ENCODE results near the gene CAMK1D. TPM values are rescaled to one million over a fixed set of nuclear protein-coding genes. Genes with fewer than 3 reads are reported as not detected.

CAMK1D gene
- total RNA-seq, 1 experiment from 2014 or later, result 10.2 TPM

DNA sequence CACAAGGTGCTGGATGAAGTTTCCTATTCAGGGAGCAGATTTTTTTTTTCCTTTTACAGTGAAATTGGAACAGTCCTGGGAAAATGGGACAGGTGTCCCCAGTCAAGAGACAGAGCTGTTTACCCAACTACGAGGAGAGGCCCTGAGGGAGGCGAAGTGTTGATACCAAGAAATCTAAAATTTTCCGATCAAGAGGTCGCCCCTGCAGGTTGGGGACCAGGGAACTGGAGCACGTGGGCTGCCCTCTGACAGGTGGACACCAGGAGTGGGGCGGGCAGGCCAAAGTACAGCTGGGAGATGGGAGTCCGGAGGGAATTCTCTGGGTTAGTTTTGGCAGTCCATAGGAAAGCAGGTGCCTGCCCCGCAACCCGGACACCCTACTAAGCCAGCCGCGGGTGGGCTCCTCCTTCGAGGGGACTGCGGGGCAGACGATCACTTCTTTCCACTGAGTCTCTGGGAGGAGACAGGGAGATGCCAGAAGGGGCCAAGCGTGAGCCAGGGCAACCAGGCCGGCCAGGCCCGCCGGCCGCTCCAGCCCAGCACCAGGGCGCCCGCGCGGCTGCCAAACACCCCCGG is 965 bp upstream of the CAMK1D start:
- Mint-ChIP-seq H3K36me3 (peaks cover 2% of the 10 kb centered on the region; the same call in 1 of the 2 replicates), H3K27ac (no peak overlapping the region), H3K4me1 (peaks cover 36% of the 10 kb centered on the region), H3K27me3 (ENCODE audit: low read depth) (peaks cover 47% of the 10 kb centered on the region), H3K4me3 (peak overlapping the region; percentile 77), H3K9me3 (no peaks in the 10 kb centered on the region)
- CTCF ChIA-PET, result interaction anchor here (0.6 to 3.2 kb wide), 12 partner anchors 22 to 918 kb away, joined by 3 to 18 read pairs (median 4); partner anchors contain the start of gene CCDC3
- DNase-seq (ENCODE audit: low spot score) (peak; percentile 26), ATAC-seq (no peak)
- TF ChIP-seq TEAD1 (CRISPR knock-in tag; IDR thresholded peaks at IDR 0.05) (no peak), ETV6 (CRISPR knock-in tag; IDR thresholded peaks at IDR 0.05) (no peak), ZNF232 (CRISPR knock-in tag; IDR thresholded peaks at IDR 0.05) (no peak), ZNF396 (CRISPR knock-in tag; IDR thresholded peaks at IDR 0.05; ENCODE audit: borderline replicate concordance) (no peak), IRF2 (CRISPR knock-in tag; IDR thresholded peaks at IDR 0.05; ENCODE audit: borderline replicate concordance, low read depth) (no peak), CREB1 (CRISPR knock-in tag; IDR thresholded peaks at IDR 0.05) (no peak), MXD4 (CRISPR knock-in tag; IDR thresholded peaks at IDR 0.05; ENCODE audit: borderline replicate concordance) (no peak), SOX15 (CRISPR knock-in tag; IDR thresholded peaks at IDR 0.05) (no peak), NFYB (CRISPR knock-in tag; conservative IDR thresholded peaks at IDR 0.05; ENCODE audit: low read depth) (no peak), SP1 (CRISPR knock-in tag; conservative IDR thresholded peaks at IDR 0.05) (no peak), GABPB1 (CRISPR knock-in tag; IDR thresholded peaks at IDR 0.05) (no peak), RELA (CRISPR knock-in tag; IDR thresholded peaks at IDR 0.05; ENCODE audit: borderline replicate concordance) (no peak), TP53 (CRISPR knock-in tag; IDR thresholded peaks at IDR 0.05) (no peak)
- TF ChIP-seq, protein P1, sequence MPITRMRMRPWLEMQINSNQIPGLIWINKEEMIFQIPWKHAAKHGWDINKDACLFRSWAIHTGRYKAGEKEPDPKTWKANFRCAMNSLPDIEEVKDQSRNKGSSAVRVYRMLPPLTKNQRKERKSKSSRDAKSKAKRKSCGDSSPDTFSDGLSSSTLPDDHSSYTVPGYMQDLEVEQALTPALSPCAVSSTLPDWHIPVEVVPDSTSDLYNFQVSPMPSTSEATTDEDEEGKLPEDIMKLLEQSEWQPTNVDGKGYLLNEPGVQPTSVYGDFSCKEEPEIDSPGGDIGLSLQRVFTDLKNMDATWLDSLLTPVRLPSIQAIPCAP (CRISPR knock-in tag; IDR thresholded peaks at IDR 0.05), result no peak
- TF ChIP-seq, protein P2, sequence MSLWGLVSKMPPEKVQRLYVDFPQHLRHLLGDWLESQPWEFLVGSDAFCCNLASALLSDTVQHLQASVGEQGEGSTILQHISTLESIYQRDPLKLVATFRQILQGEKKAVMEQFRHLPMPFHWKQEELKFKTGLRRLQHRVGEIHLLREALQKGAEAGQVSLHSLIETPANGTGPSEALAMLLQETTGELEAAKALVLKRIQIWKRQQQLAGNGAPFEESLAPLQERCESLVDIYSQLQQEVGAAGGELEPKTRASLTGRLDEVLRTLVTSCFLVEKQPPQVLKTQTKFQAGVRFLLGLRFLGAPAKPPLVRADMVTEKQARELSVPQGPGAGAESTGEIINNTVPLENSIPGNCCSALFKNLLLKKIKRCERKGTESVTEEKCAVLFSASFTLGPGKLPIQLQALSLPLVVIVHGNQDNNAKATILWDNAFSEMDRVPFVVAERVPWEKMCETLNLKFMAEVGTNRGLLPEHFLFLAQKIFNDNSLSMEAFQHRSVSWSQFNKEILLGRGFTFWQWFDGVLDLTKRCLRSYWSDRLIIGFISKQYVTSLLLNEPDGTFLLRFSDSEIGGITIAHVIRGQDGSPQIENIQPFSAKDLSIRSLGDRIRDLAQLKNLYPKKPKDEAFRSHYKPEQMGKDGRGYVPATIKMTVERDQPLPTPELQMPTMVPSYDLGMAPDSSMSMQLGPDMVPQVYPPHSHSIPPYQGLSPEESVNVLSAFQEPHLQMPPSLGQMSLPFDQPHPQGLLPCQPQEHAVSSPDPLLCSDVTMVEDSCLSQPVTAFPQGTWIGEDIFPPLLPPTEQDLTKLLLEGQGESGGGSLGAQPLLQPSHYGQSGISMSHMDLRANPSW (CRISPR knock-in tag; conservative IDR thresholded peaks at IDR 0.05; ENCODE audit: low read depth), result no peak
- TF ChIP-seq, protein P3, sequence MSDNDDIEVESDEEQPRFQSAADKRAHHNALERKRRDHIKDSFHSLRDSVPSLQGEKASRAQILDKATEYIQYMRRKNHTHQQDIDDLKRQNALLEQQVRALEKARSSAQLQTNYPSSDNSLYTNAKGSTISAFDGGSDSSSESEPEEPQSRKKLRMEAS (CRISPR knock-in tag; IDR thresholded peaks at IDR 0.05), result no peak; the same call in 1 of the 2 replicates
- TF ChIP-seq, protein P4, sequence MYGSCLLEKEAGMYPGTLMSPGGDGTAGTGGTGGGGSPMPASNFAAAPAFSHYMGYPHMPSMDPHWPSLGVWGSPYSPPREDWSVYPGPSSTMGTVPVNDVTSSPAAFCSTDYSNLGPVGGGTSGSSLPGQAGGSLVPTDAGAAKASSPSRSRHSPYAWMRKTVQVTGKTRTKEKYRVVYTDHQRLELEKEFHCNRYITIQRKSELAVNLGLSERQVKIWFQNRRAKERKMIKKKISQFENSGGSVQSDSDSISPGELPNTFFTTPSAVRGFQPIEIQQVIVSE (CRISPR knock-in tag; IDR thresholded peaks at IDR 0.05; ENCODE audit: borderline replicate concordance), result no peak
- POLR2A ChIA-PET, result interaction anchor here (0.7 to 0.9 kb wide), 2 partner anchors 74 to 290 kb away, joined by 3 read pairs; no protein-coding TSS in a partner anchor

DNA sequence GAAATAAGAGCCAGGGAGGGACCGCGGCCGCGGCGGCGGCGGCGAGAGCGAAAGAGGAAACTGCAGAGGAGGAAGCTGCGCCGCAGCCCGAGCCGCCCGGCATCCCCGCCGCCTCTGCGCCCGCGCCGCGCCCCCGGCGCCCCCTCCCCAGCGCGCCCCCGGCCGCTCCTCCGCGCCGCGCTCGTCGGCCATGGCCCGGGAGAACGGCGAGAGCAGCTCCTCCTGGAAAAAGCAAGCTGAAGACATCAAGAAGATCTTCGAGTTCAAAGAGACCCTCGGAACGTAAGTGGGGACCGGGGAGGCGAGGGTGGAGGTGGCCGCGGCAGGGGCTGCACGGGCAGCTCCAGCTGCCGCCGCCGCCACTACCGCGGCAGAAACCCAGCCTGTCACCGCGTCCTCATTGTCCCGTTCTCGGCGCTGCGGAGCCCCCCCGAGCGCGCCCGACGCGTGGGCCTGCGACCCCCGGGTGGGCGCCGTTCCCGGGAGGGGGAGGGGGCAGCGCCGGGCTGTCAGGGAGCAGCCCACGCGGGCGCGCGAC is 351 bp downstream of the CAMK1D start:
- CTCF ChIA-PET, result interaction anchor here (1.6 to 3.2 kb wide), 5 partner anchors 27 to 363 kb away, joined by 6 to 18 read pairs (median 11); no protein-coding TSS in a partner anchor
- ATAC-seq, result peak; percentile 3
- peaks cover 41% of the 10 kb centered on the region for H3K4me1 Mint-ChIP-seq
- no peak overlapping the region; the same call in 1 of the 2 replicates for H3K27ac Mint-ChIP-seq
- peak overlapping the region; percentile 99 for H3K4me3 Mint-ChIP-seq
- H3K27me3 Mint-ChIP-seq (ENCODE audit: low read depth), result peaks cover 47% of the 10 kb centered on the region
- no peak for DNase-seq (ENCODE audit: low spot score)
- peaks cover 2% of the 10 kb centered on the region; the same call in 1 of the 2 replicates for H3K36me3 Mint-ChIP-seq
- POLR2A ChIA-PET, result no interaction called here
- H3K9me3 Mint-ChIP-seq, result no peaks in the 10 kb centered on the region
- TF ChIP-seq, protein P5, sequence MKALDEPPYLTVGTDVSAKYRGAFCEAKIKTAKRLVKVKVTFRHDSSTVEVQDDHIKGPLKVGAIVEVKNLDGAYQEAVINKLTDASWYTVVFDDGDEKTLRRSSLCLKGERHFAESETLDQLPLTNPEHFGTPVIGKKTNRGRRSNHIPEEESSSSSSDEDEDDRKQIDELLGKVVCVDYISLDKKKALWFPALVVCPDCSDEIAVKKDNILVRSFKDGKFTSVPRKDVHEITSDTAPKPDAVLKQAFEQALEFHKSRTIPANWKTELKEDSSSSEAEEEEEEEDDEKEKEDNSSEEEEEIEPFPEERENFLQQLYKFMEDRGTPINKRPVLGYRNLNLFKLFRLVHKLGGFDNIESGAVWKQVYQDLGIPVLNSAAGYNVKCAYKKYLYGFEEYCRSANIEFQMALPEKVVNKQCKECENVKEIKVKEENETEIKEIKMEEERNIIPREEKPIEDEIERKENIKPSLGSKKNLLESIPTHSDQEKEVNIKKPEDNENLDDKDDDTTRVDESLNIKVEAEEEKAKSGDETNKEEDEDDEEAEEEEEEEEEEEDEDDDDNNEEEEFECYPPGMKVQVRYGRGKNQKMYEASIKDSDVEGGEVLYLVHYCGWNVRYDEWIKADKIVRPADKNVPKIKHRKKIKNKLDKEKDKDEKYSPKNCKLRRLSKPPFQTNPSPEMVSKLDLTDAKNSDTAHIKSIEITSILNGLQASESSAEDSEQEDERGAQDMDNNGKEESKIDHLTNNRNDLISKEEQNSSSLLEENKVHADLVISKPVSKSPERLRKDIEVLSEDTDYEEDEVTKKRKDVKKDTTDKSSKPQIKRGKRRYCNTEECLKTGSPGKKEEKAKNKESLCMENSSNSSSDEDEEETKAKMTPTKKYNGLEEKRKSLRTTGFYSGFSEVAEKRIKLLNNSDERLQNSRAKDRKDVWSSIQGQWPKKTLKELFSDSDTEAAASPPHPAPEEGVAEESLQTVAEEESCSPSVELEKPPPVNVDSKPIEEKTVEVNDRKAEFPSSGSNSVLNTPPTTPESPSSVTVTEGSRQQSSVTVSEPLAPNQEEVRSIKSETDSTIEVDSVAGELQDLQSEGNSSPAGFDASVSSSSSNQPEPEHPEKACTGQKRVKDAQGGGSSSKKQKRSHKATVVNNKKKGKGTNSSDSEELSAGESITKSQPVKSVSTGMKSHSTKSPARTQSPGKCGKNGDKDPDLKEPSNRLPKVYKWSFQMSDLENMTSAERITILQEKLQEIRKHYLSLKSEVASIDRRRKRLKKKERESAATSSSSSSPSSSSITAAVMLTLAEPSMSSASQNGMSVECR (CRISPR knock-in tag; IDR thresholded peaks at IDR 0.05; ENCODE audit: borderline replicate concordance), result no peak
- TF ChIP-seq NFE2L1 (CRISPR knock-in tag; IDR thresholded peaks at IDR 0.05), result no peak
- TF ChIP-seq, protein P6, sequence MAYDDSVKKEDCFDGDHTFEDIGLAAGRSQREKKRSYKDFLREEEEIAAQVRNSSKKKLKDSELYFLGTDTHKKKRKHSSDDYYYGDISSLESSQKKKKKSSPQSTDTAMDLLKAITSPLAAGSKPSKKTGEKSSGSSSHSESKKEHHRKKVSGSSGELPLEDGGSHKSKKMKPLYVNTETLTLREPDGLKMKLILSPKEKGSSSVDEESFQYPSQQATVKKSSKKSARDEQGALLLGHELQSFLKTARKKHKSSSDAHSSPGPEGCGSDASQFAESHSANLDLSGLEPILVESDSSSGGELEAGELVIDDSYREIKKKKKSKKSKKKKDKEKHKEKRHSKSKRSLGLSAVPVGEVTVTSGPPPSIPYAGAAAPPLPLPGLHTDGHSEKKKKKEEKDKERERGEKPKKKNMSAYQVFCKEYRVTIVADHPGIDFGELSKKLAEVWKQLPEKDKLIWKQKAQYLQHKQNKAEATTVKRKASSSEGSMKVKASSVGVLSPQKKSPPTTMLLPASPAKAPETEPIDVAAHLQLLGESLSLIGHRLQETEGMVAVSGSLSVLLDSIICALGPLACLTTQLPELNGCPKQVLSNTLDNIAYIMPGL (CRISPR knock-in tag; IDR thresholded peaks at IDR 0.05), result no peak; the same call in 1 of the 2 replicates
- TF ChIP-seq TEAD4 (CRISPR knock-in tag; IDR thresholded peaks at IDR 0.05), result no peak
- no peak for TF ChIP-seq SP1 (CRISPR knock-in tag; conservative IDR thresholded peaks at IDR 0.05)

Data from WTC11 (cell line).